Hematopoietic multipotent progenitor cell treated with erythropoietin and hydrocortisone succinate and interleukin-3 and kit ligand, for 4 days (in vitro differentiated cells): ENCODE data around the gene TFCP2.
"Not testable (repeated sequence)": the region's sequence is repeated elsewhere in the genome, so short reads cannot be mapped to it uniquely, and the experiment has no call there.

ENCODE experiments used
- DNase-seq: peaks from one replicate; pipeline ENCODE4 v3.0.0-alpha.2; 2015

TFCP2 gene

DNA sequence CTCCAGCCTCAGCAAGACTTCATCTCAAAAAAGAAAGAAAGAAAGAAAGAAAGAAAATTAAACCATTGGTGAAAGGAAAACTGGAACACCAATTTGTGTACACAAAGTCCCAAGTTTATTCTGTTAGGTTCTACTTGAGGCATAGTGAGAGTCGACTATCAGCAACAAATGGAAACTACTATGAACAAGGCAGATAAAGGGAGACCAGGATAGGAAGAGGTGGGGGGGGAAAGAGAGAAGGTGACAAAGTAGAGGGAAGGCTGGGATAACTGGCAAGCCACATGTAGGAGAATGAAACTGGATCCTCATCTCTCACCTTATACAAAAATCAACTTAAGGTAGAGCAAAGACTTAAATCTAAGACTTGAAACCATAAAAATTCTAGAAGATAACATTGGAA lies 25.6 kb downstream of the TFCP2 start:
- no peak for DNase-seq

DNA sequence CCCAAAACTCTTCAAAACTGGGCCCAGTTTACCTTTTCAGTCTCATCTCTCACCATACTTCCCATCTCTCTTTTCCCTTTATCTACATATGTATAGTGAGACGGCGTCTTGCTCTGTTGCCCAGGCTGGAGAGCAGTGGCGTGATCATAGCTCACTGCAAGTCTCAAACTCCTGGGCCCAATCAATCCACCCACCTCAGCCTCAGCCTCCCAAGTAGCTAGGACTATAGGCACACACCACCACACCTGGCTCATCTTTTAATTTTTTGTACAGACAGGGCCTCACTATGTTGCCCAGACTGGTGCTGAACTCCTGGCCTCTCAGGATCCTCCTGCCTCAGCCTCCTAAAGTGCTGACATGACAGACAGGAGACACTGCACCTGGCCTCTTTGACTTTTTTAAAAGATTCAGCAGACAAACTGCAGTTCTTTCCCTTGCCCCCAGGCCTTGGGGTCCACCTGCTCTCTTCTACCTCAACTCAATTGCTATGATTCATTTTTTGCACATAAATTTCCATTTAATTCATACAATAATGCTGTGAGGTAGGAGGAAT lies 33.6 kb downstream of the TFCP2 start:
- DNase-seq, result no peak

DNA sequence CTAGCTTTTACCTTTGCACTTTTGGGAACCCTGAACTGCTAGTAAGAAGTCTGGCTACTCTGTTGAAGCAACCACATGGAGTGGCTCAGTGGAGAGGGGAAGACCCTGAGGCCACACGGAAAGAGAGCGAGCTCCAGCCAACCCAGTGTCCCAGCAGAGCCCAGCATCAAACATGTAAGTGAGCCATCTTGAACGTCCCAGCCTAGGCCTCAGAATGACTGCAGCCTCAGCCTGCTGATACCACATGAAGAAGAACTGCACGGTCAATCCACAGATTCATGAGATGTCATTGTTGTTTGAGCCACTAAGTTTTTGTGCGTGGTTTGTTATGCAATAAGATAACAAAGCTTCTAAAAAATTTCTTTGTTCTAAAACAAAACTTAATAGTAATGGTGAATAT lies 40.2 kb downstream of the TFCP2 start:
- DNase-seq, result peak; percentile 36

DNA sequence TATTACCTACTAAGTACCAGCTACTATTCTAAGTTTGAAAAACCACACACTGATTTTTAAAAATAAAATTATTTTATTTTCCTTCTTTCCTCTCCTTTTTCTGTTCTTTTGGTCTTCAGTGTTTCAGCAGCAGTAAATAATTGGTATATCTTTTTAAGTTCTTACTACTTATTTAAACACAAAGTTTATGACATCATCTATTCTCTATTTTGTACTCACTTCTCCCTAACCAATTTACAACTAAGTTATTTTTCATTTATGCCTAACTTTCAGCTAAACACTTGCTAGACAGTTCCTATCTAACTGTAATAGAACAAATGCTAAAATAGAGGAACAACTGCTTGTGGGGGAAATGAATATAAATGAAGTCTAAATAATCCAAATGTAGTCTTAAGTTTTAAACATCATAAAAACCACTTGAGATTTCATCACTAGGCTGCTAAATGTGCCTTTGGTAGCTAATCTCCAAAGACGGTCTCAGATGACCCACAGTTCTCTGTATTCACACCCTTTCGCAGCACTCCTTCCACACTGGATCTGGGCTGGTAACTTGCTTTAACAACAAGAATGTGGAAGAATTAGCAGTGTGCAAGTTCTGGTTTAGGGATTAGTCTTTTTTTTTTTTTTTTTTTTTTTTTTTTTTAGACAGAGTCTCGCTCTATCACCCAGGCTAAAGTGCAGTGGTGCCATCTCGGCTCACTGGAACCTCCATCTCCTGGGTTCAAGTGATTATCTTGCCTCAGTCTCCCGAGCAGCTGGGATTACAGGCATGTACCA lies 41.0 kb downstream of the TFCP2 start:
- DNase-seq, result peak; percentile 21

DNA sequence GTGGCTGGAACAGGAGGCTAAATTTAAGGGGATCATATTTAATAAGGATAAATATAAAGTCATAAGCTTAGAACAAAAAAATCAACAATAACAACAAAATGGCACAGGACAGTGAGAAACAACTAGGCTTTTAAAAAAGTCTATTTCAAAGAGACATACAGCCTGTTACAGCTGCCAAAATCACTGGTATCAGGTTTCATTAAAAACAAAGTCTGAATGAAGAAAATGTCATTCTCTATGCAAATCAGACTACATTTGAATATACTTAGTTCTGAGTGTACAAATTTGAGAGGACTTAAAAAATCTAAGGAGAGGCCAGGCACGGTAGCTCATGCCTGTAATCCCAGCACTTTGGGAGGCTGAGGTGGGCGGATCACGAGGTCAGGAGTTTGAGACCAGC lies 44.0 kb downstream of the TFCP2 start:
- DNase-seq, result no peak

DNA sequence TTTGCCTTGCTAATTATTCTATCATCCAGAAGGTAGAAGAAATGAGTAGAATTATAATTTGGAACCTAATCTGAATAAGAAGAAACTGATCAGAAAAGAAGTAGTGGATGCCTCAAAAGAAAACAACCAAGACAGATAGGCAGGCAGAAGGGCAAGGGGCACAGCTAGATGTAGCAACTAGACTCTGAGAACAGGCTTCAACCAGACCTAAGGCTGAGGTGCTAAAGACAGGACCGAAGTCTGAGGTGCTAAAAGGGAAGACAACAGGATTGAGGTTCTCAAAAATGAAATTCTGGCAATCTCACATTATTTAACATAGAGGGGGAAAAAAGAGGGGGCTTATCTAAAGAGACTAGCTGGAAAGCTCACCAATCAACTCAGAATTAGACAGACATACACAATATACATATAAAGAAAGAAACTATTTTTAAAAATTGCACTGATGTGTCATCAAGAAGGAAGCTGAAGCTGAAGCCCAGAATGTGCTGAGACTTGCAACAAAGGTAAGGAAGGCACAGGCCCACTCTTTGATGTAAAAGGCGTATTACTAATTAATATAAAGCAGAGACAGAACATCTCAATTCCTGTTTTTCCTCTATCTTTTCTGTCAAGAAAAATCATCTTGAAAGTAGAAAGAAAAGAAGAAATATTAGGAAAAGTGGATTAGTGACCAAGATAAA lies 45.7 kb downstream of the TFCP2 start:
- no peak for DNase-seq

DNA sequence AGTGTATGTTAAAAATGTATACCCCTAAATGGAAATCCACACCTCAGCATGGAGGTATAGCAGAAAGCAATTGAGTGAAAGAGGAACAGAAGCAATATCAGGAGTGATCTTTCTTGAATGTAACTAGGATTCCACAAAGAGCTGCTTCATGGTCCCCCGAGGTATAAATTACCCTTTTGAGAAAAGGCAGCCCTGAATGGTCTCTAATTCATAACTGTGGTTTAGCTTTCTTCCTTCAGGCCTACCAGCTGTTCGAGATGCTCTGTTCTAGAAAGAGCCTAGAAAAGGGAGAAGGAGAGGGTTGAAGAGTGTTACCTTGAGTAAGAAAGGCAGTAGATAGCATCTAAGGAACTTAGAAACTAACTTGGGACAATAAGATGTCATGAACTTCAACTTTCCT lies 46.6 kb downstream of the TFCP2 start:
- no peak for DNase-seq

DNA sequence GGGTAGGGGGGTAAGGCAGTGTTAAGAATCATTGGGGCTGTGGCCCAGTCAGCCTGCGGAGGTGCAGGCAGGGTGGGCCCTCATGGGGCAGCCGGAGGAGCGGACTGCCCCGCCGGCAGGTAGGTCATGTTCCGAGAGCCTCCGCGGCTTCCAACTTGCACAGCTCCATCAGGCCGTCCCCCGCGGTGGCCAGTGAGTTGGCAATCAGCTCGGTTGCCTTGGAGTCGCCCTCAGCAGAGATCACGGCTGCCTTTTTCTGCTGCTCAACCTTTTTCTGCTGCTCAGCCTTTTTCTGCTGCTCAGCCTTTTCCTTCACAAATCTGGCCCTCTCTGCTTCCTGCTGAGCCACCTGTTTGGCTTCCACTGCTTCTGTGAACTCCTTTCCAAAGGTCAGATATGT lies 48.4 kb downstream of the TFCP2 start:
- no peak for DNase-seq

DNA sequence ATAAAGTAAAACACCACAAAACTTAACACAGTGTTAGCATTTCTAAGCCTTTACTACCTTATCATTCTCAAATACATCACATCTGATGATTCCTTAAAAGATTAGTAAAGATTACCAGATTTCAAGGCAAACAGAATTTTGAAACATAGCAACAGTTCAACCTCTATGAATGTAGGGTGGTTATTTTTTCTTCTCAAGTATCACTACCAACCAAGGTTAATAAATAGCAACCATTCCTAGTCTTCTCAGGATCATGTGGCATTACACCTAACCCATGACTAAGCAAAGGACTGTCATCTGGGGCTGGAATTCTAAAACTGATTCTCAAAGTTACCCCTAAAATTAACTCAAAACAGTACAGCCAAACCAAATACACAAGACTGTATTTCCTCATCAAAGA lies 50.1 kb downstream of the TFCP2 start:
- no peak for DNase-seq

DNA sequence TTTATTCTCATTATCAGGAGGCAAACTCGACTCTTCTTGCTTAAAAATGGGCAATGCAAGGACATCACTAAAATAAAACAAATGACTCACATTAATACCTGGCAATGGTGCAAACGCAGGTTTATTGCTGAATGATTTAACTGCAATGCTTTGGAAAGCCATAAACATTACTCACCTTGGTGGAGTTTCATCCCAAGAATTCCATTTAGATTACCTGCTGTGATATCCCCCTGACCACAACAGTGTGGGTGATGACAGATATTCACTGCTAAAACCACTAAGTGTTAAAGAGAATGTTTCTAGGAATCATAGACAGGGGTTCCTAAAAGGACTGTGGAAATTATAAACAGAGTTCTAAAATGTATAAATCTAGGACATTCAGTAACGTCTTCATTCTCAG lies 54.2 kb downstream of the TFCP2 start:
- no peak for DNase-seq

DNA sequence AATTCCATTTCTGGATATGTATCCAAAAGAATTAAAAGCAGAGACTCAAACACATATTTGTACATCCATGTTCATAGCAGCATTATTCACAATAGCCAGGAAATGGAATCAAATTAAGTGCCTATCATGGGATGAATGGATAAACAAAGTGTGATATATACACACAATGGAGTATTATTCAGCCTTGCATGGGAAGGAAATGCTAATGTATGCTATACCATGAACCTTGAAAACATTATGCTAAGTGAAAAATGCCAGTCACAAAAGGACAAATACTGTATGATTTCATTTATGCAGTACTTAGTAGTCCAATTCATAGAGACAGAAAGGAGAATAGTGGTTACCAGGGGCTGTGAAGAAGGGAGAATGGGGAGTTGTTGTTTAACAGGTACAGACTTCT lies 57.4 kb downstream of the TFCP2 start:
- no peak for DNase-seq

DNA sequence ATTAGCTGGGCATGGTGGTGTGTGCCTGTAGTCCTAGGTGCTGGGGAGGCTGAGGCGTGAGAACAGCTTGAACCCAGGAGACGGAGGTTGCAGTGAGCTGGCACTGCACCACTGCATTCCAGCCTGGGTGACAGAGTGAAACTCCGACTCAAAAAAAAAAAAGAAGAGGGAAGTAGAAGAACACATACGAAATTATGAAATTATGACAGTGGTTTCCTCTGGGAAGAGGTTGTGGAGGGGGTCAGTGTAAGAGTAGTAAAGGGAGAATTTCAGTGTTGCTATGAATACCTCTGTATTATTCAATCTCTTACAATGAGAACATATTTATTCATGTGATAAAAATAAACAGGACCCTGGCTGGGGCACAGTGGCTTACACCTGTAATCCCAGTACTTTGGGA lies 64.8 kb downstream of the TFCP2 start:
- no peak for DNase-seq

DNA sequence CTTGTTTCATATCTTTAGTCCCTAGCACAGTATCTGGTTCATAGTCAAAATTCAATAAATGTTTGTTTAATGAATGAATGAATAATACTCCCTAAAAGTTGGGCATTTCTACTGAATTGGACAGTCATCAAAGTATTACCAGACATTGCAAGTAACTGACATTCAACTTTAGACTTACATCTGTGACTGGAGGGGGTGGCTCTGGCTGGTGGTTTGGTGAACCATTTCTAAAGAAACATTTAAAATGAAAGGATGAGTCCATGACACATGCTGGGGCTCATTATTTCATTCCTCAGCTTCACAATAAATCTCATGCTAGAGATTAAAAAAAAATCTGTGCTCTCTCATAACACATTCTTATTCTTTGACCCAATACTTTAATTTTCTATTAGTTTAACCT lies 69.0 kb downstream of the TFCP2 start:
- no peak for DNase-seq

DNA sequence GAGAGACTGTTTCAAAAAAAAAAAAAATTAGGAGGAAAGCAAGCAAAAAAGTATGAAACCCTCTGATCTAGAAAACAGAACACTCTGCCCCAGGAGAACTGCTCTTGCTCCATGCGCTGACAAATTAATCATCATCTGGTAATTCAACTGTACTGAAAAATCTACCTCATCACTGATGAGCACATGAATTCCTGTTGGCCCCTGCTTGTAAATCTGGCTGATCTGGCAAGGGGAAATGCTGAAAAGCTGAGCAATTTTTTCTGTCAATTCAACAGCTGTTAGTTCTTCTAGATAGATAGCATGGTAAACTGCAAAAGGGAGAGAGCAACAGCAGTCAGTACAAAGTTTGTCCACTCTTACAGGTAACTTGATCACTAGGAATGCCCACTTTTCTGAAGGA lies 74.3 kb downstream of the TFCP2 start:
- no peak for DNase-seq

DNA sequence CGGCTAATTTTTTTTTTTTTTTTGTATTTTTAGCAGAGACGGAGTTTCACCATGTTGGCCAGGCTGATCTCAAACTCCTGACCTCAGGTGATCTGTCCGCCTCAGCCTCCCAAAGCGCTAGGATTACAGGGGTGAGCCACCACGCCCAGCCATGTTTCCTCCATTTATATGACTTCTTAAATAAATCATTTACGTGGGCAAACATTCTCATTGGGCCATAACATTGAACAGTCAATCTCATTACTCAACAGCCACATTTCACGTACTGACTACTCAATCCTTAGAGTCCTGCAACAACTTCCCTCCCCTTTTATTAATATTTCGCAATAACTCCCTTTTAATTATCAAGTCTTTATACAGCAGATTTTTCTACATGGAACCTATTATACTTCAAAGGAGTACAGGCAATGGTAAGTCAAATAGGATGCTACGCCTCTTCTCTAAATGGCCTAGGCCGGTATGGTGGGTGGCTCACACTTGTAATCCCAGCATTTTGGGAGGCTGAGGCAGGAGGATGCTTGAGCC lies 82.2 kb downstream of the TFCP2 start:
- no peak for DNase-seq

DNA sequence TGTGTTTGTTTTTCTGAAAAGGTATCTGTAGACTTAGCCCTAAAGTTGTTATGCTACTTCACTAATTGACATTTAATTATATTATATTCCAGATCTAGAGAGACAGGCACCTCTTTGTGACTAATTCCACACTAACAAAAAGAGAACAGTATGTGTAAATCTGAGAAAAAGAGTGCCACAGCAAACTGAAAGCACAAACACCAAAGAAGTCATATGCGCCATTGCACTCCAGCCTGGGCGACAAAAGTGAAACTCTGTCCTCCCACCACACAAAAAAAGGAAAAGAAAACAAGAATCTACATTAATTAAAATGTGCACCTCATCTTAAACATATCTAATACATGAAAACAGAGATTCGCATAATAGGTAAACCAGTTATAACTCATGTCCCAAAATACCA lies 85.1 kb downstream of the TFCP2 start:
- no peak for DNase-seq

DNA sequence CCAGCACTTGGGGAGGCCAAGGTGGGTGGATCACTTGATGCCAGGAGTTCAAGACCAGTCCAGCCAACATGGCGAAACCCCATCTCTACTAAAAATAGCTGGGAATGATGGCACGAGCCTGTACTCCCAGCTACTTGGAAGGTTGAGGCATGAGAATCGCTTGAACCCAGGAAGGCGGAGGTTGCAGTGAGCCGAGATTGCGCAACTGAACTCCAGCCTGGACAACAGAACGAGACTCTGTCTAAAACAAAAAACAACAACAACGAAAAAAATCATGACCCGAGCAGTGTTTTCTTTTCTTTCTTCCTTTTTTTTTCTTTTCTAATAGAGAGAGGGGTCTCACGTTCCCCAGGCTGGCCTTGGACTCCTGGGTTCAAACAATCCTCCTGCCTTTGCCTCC lies 86.0 kb downstream of the TFCP2 start:
- no peak for DNase-seq

DNA sequence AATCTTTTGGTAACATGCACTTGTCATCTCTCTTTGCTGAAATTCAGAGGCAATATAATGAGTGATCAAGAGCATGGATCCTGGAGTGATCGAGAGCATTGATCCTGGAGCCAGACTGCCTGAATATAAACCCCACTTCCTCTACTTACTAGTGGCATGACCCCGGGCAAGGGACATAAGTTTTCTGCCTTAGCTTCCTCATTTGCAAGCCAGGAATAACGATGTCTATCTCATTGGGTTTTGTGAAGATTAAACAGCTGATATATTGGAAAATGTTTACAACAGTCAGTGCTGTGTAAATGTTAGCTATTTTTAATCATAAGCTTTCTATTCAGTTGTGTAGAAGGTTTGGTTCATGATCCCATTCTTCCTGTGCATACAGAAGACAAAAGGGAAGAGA lies 87.2 kb downstream of the TFCP2 start:
- DNase-seq, result peak; percentile 34

DNA sequence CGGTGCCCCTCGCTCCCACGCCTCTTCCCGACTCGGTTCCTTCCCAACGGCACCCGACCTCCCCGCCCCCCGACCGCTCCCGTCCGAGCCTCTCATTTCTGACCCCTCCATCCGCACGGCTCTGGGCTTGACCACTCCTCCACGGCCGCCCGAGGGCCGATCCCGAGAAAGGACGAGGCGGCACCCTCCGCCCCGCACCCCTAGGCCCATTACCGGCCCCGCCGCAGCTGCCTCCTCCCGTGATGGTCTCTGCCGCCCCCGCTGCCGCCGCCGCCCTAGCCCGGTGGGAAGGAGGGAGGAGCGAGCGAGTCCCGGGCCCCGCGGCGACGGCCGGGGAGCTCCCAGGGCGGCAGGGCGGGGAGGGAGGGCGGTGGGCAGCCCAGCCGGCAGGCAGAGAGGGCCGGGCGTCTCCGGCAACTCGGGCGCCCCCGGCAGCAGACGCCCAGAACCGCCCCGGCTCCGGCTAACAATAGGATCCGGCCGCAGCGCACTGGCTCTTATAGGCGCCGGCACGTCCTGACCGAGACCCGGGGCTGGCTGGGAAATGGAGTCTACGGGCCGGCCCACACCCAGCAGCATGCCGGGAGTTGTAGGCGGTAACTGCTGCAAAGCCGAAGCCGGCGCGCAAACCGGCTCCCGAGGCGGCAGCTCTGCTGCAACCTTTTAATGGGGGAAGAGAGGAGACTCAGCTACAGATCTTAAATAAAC lies 89.7 kb downstream of the TFCP2 start, which contains the start of gene CSRNP2:
Gene CSRNP2 (minus strand): TSS at position 471 of the 708 bp plus-strand sequence. CDS start 7,035 bp downstream, outside the sequence.
- peak; percentile 98 for DNase-seq

DNA sequence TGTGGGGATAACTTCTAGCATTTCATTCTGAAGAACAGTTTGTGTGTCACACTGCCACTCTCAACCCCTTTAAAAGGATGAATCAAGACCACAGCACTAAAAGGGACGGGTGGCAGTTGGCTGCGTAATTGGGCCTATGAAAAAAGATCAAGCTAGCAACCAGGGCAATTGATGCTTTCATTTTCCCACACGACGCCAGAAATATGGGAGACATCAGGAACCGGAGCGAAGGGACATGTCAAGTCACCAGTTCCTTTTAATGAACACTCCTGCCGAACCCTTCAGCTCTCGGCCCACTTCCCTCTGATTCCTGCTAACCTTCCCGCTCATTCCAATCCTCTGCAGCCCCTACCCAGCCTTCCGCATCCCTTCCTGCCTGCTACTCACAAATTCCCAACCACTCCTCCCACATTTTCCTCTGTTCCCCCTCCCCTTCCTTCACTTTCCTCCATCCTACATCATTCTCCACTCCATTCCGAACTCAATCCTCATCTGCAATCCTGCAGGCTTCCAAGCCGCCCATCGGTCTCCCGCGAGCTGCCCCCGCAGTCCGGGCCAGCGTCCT lies 90.3 kb downstream of the TFCP2 start:
- DNase-seq, result peak; percentile 32

DNA sequence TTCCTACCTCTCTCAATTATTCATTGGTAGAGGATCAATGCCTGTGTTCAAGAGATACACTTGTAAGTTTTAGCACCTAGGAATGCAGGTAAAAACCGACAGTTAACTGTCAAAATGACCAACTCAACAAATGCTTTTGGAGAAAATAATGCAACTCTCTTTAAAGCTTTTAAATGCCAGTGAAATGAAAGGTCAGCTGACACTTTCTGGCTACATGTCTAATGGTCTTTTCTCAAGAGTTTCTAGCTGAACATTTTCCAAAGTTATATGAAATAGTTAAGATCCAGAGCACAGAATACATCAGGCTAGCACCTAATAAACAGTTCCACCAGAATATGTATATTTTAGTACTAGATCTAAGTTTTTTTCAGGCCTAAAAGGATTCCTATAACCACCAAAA lies 91.5 kb downstream of the TFCP2 start:
- DNase-seq, result no peak

DNA sequence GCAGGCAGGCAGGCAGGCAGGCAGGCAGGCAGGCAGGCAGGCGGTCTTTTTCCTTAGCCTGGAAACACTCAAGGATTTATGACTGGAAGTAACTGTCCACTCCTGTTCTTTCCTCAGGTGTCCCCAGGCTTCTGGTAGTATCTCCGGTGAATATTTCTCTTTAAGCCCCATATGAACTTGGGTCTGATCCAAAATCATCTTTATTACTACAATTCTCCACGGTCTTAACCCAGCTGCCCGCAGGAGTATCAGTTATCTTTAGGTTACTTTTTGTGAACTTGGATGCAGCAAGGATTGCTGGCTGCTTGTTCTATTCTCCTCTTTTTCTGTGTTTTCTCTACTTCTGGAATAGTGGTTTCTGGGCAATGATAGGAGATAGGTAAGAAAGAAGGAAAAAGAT lies 92.8 kb downstream of the TFCP2 start:
- DNase-seq, result no peak

DNA sequence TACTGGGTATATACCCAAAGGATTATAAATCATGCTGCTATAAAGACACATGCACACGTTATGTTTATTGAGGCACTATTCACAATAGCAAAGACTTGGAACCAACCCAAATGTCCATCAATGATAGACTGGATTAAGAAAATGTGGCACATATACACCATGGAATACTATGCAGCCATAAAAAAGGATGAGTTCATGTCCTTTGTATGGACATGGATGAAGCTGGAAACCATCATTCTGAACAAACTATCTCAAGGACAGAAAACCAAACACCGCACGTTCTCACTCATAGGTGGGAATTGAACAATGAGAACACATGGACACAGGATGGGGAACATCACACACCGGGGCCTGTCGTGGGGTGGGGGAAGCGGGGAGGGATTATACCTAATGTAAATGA lies 94.1 kb downstream of the TFCP2 start:
- DNase-seq, result not testable (repeated sequence)
